ENCODE measurements around the gene ASIC4. TPM values are rescaled to one million over a fixed set of nuclear protein-coding genes. Genes with fewer than 3 reads are reported as not detected.

ASIC4 gene
- total and polyA plus RNA-seq, 2 of the 13 experiments (the other 11 are each of a cell fraction or from before 2014, with no cell fraction given), result 0.03 TPM; not detected in 1

- TF ChIP-seq ZBTB10 (CRISPR knock-in tag; IDR thresholded peaks at IDR 0.05; ENCODE audit: borderline replicate concordance) (no peak), CENPT (CRISPR knock-in tag; IDR thresholded peaks at IDR 0.05; ENCODE audit: low read depth) (peak; percentile 91; the same call in 1 of the 2 replicates), BCL3 (CRISPR knock-in tag; IDR thresholded peaks at IDR 0.05) (no peak), HDAC1 (CRISPR knock-in tag; IDR thresholded peaks at IDR 0.05) (peak; percentile 55), MXD4 (CRISPR knock-in tag; IDR thresholded peaks at IDR 0.05) (peak; percentile 45; the same call in 1 of the 2 replicates), TBX3 (IDR thresholded peaks at IDR 0.05; ENCODE audit: borderline replicate concordance) (no peak), SNAI1 (CRISPR knock-in tag; IDR thresholded peaks at IDR 0.05; ENCODE audit: borderline replicate concordance) (no peak), MED1 (CRISPR knock-in tag; IDR thresholded peaks at IDR 0.05) (peak; percentile 44; the same call in 1 of the 2 replicates), NR3C1 (CRISPR knock-in tag; IDR thresholded peaks at IDR 0.05) (no peak), THYN1 (CRISPR knock-in tag; IDR thresholded peaks at IDR 0.05; ENCODE audit: borderline replicate concordance, low read depth) (no peak), PITX1 (CRISPR knock-in tag; IDR thresholded peaks at IDR 0.05) (no peak), HINFP (CRISPR knock-in tag; IDR thresholded peaks at IDR 0.05; ENCODE audit: low read depth) (0 out of 2 replicates have a peak, but pooled peaks have one; percentile 58), ZNF652 (CRISPR knock-in tag; IDR thresholded peaks at IDR 0.05; ENCODE audit: borderline replicate concordance, low read depth) (no peak), ZNF142 (CRISPR knock-in tag; IDR thresholded peaks at IDR 0.05) (no peak), RBFOX2 (IDR thresholded peaks at IDR 0.05; ENCODE audit: low read depth, low read length) (peak; percentile 90), ZNF10 (CRISPR knock-in tag; IDR thresholded peaks at IDR 0.05; ENCODE audit: borderline replicate concordance, low read depth) (no peak), ZBTB20 (CRISPR knock-in tag; IDR thresholded peaks at IDR 0.05; ENCODE audit: borderline replicate concordance, low read depth) (no peak), TP53 (CRISPR knock-in tag; conservative IDR thresholded peaks at IDR 0.05) (no peak)
Observed at GRCh38 chr2:219570194-219570923, 56.1 kb downstream of the ASIC4 start (continued).

Data from HepG2 (cell line).